ENCODE results near the gene IL19.
"Not testable (repeated sequence)": the region's sequence is repeated elsewhere in the genome, so short reads cannot be mapped to it uniquely, and the experiment has no call there.

The IL19 gene

DNA sequence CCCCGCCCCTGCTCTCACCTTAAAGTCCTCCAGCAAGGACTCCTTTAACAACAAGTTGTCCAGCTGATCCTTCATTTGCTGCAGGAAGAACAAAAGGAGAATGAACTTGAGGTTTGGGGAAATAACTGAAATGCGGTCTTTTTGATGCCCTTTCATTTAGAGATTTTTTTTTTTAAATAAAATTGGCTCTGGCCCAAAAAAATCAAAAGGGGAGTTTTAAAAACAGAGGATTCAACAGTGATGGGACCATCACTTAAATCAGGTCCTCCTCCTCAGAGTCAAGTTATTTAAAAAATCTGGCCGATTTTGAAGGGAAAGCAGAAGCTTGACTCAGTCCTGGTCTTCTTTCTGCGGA is 742 bp downstream of the IL19 start:
- no peak for DNase-seq (ENCODE audit: low read depth, low spot score)
- no peak overlapping the region for H3K27ac ChIP-seq

GRCh38 chr1:206772243-206772937 is 1.8 kb downstream of the IL19 start, which contains the start of gene IL10:
Gene IL10 (minus strand): TSS chr1:206772494. CDS start chr1:206772435, 59 bp downstream.
- DNase-seq (ENCODE audit: low read depth, low spot score) = no peak

DNA sequence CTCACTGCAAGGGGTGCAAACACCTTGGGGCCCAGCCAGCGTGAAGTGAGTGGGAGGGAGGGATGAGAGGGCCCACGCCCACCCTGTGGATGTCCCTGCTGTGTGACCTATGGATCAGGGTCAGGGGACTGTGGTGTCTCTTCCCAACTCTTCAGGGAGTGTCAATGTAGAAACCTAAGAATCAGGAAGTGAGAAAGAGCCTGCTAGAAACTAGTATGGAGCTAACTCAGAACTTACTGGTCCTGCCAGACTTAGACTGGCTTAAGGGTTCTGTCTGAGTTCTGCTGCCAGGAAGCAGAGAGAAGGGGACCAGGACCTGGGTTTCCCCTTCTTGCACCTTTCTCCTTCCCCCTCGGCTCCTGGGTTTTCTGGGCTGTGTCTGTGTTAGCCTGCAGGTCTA is 3.5 kb downstream of the IL19 start:
- H3K27ac ChIP-seq = no peak overlapping the region
- DNase-seq (ENCODE audit: low read depth, low spot score) = no peak

More at GRCh38 chr1:206772243-206772937, 1.8 kb downstream of the IL19 start, which contains the start of gene IL10:
- no peak within 1 kb of the TSS for H3K27ac ChIP-seq

DNA sequence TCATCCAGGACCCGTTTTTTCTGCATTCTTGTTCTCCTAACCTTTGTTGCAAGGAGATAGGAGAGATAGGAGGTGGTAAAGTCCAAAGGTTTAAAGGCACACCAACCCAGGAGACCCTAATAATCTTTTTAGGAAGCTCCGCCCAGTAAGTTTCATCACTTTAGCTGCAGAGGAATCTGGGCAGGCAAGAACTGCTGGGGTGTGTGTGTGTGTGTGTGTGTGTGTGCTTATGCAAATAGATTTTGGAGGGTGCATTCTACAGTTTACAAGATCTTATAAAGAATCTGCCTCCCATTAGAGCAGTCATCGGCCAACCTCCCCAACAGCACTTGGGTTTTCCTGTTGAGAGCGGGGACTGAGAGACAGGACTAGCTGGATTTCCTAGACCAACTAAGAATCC is 5.7 kb downstream of the IL19 start:
- H3K27ac ChIP-seq = no peak overlapping the region
- peak; percentile 71 for DNase-seq (ENCODE audit: low read depth, low spot score)

GRCh38 chr1:206778031-206778430 is 7.5 kb downstream of the IL19 start:
- no peak overlapping the region for H3K27ac ChIP-seq
- no peak for DNase-seq (ENCODE audit: low read depth, low spot score)

DNA sequence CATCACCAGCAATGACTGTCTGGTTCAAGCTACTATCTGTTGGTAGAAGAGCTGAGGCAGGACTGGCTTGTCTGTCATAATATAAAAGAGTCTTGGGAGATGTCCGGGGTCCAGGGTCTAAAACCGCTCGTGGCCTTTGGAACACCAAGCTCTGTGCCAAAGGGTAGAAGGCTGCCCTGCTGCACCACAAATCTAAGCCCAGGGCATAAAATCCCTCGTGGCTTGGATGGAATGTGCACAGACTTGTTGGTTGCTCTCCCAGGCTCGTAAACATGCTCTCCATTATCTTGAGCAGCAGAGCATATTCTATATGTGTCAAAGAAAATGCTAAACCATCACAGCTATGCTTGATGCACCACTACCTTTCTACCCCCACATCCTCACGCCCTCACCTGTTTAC is 8.3 kb downstream of the IL19 start:
- H3K27ac ChIP-seq = not testable (repeated sequence)

DNA sequence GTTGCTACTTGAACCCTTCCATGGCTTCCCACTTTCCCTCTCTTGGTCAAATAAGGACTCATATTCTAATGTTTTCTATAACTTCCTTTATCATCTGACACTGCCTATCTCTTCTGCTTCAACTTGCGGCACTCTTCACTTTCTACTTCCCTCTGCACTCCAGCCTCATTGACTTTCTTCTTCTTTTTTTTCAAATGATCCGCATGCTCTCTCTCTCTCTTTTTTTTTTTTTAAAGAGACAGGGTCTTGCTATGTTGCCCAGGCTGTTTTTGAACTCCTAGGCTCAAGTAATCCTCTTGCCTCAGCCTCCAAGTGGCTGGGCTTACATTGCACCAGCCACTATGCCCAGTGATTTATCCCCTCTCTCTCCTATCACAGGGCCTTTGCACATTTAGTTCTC is 9.1 kb downstream of the IL19 start:
- DNase-seq (ENCODE audit: low read depth, low spot score) = no peak
- no peak overlapping the region for H3K27ac ChIP-seq

More for the DNA sequence above, 8.3 kb downstream of the IL19 start:
- DNase-seq (ENCODE audit: low read depth, low spot score) = not testable (repeated sequence)

DNA sequence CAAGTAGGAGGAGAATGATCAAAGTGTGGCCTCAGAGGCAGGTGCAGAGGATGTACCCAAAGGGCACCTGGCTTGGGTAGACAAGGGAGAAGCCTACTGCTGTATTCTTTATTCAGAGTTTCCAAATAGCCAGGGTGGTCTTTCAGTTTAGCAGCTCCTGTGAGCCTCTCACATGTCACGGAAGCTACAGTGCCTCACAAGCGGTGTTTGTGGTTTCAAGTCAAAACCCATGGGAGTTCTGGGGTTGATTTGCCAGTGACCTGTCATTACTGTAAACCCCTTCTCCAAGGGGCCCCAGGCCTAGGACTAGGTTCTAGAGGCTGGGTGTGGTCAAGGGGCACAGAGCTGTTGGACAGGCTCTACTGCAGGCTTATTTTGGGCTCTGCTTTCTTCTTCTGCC is 11.9 kb downstream of the IL19 start:
- no peak overlapping the region for H3K27ac ChIP-seq
- no peak for DNase-seq (ENCODE audit: low read depth, low spot score)

DNA sequence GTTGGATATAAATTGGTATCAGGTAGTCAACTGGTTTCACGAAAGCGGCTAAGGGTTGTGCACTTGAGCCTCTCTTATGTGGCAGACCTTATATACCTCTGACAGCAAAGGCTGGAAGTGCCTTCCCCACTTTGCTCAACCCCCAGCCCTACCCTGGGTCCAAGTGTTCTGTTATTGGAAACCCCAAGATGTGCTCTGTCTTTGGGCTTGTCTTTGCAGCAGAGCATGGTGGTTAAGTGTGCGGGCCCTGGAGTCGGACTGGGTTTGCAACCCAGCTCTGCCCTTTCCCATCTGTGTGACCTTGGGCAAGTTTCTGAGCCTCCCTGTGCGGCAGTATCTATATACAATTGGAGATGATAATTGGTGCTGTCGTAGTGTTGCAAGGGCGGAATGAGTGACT is 12.9 kb downstream of the IL19 start:
- H3K27ac ChIP-seq = no peak overlapping the region
- no peak for DNase-seq (ENCODE audit: low read depth, low spot score)

GRCh38 chr1:206784471-206784903 is 13.9 kb downstream of the IL19 start:
- DNase-seq (ENCODE audit: low read depth, low spot score) = no peak
- H3K27ac ChIP-seq = no peak overlapping the region

GRCh38 chr1:206785182-206785765 is 14.7 kb downstream of the IL19 start:
- DNase-seq (ENCODE audit: low read depth, low spot score) = no peak
- H3K27ac ChIP-seq = no peak overlapping the region

DNA sequence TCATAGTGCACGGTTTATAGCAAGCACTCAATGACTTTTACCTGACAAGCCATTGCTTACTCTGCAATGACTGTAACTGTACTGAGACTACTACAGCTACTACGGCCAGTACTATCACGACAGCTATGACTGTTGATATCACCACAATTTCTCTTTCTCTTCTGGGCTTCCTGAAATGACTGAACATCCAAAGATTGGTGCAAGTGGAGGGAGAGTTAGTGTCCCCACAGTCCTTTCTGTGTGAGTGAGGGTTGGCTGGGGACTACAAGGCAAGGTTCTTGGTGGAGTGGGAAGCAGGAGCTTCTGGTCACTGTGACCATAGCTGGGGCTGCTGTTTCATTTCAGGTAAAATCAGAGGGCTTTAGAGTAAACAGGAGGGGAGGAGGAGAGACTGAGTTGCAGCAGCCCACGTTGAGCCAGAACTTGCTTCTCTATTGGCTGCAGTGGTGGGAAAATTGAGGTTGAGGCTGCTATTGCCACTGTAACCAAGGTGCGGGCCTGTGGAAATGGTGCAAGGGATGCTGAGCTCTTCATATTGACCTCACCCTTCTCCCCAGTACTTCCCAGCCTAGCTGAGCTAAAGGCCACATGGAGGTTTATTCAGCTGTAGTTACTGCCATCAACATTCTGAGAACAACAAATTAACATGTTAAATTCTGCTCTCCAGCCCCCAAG is 15.8 kb downstream of the IL19 start:
- no peak overlapping the region for H3K27ac ChIP-seq
- no peak for DNase-seq (ENCODE audit: low read depth, low spot score)

GRCh38 chr1:206787891-206788290 is 17.3 kb downstream of the IL19 start:
- no peak overlapping the region for H3K27ac ChIP-seq
- no peak for DNase-seq (ENCODE audit: low read depth, low spot score)

DNA sequence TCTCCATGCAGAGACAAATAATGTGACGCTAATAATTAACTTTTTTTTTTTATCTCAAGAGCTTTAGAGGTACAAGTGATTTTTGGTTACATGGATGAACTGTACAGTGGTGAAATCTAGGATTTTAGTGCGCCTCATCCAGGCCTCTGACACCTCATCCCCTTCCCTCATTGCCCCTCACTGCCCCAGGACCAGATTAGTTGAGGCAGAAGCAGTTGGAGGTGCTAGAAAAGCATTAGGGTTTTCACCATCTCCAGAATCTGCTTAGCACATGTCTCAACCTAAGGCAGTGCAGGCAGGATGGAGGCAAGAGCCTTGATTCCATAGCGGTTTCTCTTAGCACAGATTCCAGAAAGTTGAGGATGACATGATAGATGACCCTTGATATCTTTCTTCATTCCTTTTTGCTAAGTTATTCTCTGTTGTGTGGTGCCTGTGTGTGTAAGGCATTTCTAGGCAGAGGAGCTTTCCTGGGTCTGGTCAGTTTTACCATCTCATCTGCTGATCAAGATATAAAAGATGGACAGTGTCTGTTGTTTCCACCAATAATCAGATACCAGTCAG is 18.0 kb downstream of the IL19 start:
- no peak for DNase-seq (ENCODE audit: low read depth, low spot score)
- no peak overlapping the region for H3K27ac ChIP-seq

DNA sequence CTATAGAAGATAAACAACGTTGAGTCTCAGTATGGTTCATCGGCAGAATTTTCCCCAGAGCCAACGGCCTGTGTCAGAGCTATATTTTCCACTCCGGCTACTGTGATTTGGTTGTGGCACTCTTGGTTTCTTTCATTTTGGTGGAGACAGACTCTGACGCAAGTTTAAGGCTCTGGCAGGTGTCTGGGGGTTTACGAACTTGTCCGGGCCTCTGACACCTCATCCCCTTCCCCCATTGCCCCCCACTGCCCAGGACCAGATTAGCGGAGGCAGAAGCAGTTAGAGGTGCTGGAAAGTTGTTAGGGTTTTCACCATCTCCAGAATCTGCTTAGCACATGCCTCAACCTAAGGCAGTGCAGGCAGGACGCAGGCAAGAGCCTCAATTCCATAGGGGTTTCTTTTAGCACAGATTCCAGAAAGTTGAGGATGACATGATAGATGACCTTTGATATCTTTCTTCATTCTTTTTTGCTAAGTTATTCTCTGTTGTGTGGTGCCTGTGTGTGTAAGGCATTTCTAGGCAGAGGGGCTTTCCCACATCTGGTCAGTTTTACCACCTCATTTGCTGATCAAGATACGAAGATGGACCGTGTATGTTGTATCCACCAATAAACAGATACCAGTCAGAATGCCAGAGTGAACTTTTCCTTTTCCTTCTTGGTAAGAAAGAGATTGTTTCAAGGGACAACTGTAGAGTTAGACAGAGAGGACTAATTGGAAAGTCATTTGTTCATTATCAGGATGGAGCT is 20.1 kb downstream of the IL19 start:
- no peak overlapping the region for H3K27ac ChIP-seq
- DNase-seq (ENCODE audit: low read depth, low spot score) = no peak

GRCh38 chr1:206792939-206793607 is 22.5 kb downstream of the IL19 start:
- DNase-seq (ENCODE audit: low read depth, low spot score) = no peak
- H3K27ac ChIP-seq = no peak overlapping the region

DNA sequence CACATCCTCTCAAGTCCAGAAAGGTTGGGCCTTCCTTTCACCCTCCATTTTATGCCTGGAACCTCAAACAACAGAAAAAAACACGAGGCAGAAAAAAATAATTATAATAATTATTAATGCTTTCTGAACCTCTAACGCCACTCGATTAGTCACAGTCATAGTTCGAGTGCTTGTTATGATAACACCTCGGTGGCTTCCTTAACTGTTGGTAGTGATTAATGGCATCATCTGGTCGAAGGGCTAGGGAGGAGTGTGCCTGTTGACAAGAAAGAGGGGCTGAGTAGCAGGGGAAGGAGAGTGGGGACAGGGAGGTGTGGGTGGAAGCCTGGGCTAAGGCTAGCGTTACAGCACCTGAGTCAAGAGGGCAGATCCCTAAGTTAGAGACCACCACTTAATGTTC is 23.0 kb downstream of the IL19 start:
- DNase-seq (ENCODE audit: low read depth, low spot score) = no peak
- no peak overlapping the region for H3K27ac ChIP-seq

GRCh38 chr1:206794294-206794908 is 23.8 kb downstream of the IL19 start:
- no peak for DNase-seq (ENCODE audit: low read depth, low spot score)
- no peak overlapping the region for H3K27ac ChIP-seq

DNA sequence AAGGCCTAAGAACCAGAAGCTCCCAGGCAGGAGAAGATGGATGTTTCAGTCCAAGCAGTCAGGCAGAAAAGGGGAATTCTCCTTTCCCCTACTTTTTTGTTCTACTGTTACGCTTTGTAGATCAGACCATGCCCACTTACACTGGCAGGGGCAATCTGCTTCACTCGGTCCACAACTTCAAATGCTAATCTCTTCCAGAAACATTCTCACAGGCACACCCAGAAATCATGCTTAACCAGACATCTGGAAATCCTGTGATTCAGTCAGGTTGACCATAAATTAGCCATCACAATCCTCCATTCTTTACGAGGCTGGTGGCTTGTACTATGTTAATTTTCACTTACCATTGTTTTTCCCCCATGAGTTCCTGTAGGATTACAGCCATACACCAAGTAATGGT is 25.5 kb downstream of the IL19 start:
- H3K27ac ChIP-seq = no peak overlapping the region
- DNase-seq (ENCODE audit: low read depth, low spot score) = no peak

DNA sequence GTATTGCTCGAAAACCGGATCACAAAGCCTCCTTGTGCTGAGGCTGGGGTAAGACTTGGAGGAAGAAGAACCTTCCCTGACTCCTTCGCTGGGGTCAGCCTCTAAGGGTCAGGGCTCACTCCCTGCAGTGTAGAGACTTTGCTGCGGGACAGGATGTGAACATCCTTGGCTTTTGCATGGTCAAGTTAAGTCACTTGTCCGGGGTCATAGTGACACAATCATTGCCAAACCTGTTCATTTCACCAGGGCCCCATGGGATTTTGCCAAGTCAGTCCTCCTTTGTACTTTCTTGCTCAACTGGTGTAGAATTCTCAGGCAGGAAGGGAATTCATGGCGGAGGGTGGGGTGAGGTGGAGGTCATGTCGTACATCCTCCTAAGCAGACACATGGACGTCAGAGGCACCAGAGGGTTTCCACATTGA is 26.4 kb downstream of the IL19 start:
- DNase-seq (ENCODE audit: low read depth, low spot score) = no peak
- no peak overlapping the region for H3K27ac ChIP-seq
